T-helper 1 cell treated with Interleukin-12 subunit alpha and Interleukin-12 subunit beta and Interleukin-4 antibody, amounts not matched to agents 30 ng/mL and 1 ng/mL, for 36 hours (primary cell): ENCODE measurements around the gene TLE6. TPM values are rescaled to one million over a fixed set of nuclear protein-coding genes. Genes with fewer than 3 reads are reported as not detected.
"Not testable (repeated sequence)": the region's sequence is repeated elsewhere in the genome, so short reads cannot be mapped to it uniquely, and the experiment has no call there.

Source experiments
- intact Hi-C: fragments of 100-400 bp; cut with micrococcal nuclease; formaldehyde crosslinking; loops from one replicate; pipeline ENCODE4 v1.15.1; 2024
- total RNA-seq: library from RNA; stranded (reverse); gene quantifications from 2 replicates; pipeline ENCODE4 v1.2.3, GENCODE V29; 2022

The TLE6 gene
- 0.54 and 1.1 TPM in 2 replicates for total RNA-seq

GRCh38 chr19:2977001-2977745, at the start of gene TLE6:
TSS of gene TLE6 (plus strand) at chr19:2977564. CDS start at chr19:2978234, 670 bp downstream.
- intact Hi-C loops = loop anchor here (1.0 to 5.0 kb wide), 6 partner anchors 27 to 208 kb away; partner anchors contain the start of genes NCLN, TLE5 and ZNF57

- intact Hi-C loops = no loop called here
Observed at GRCh38 chr19:2933490-2933910, 43.9 kb upstream of the TLE6 start.

GRCh38 chr19:2935863-2936262, 41.5 kb upstream of the TLE6 start:
- intact Hi-C loops = not testable (repeated sequence)

- intact Hi-C loops = no loop called here
Observed at GRCh38 chr19:2942928-2943640, 34.3 kb upstream of the TLE6 start.

- intact Hi-C loops = no loop called here
Observed at GRCh38 chr19:2944403-2944774, 33.0 kb upstream of the TLE6 start.

GRCh38 chr19:2944775-2945574, 32.4 kb upstream of the TLE6 start, which contains the start of gene ZNF77:
TSS of gene ZNF77 (minus strand) at chr19:2944971. CDS start at chr19:2944840, 131 bp downstream.
- intact Hi-C loops = loop anchor here (1.0 kb wide), 3 partner anchors 45 to 162 kb away; partner anchors contain the start of genes SGTA and ZNF57

GRCh38 chr19:2945575-2946184, 31.7 kb upstream of the TLE6 start:
- intact Hi-C loops = loop anchor here (1.0 kb wide), 3 partner anchors 45 to 162 kb away; partner anchors contain the start of genes SGTA and ZNF57

- intact Hi-C loops = loop anchor here (1.0 to 10.0 kb wide), 11 partner anchors 27 to 623 kb away; partner anchors contain the start of genes DOHH, FZR1, HMG20B and NCLN
Observed at GRCh38 chr19:2949939-2950285, 27.5 kb upstream of the TLE6 start.

- intact Hi-C loops = loop anchor here (1.0 to 10.0 kb wide), 12 partner anchors 27 to 622 kb away; partner anchors contain the start of genes DOHH, FZR1, HMG20B and NCLN
Observed at GRCh38 chr19:2950286-2951124, 26.9 kb upstream of the TLE6 start.

- intact Hi-C loops = loop anchor here (10.0 kb wide), 1 partner anchor 552 kb away; the partner anchor contains the start of genes DOHH and FZR1
Observed at GRCh38 chr19:2952953-2953481, 24.3 kb upstream of the TLE6 start.

GRCh38 chr19:2957160-2957559, 20.2 kb upstream of the TLE6 start:
- intact Hi-C loops = loop anchor here (10.0 kb wide), 1 partner anchor 548 kb away; the partner anchor contains the start of genes DOHH and FZR1

- intact Hi-C loops = no loop called here
Observed at GRCh38 chr19:2960120-2960519, 17.2 kb upstream of the TLE6 start.

- intact Hi-C loops = loop anchor here (1.0 kb wide), 4 partner anchors 114 to 248 kb away; no protein-coding TSS in a partner anchor
Observed at GRCh38 chr19:2962018-2962670, 15.2 kb upstream of the TLE6 start.

GRCh38 chr19:2963122-2963521, 14.2 kb upstream of the TLE6 start:
- intact Hi-C loops = no loop called here

- intact Hi-C loops = not testable (repeated sequence)
Observed at GRCh38 chr19:2963631-2964030, 13.7 kb upstream of the TLE6 start.

GRCh38 chr19:2964874-2965273, 12.5 kb upstream of the TLE6 start:
- intact Hi-C loops = no loop called here

GRCh38 chr19:2967972-2968371, 9.4 kb upstream of the TLE6 start:
- intact Hi-C loops = no loop called here

GRCh38 chr19:2969104-2969504, 8.3 kb upstream of the TLE6 start:
- intact Hi-C loops = no loop called here
